ENCODE results near the gene PYHIN1.

Gene PYHIN1

DNA sequence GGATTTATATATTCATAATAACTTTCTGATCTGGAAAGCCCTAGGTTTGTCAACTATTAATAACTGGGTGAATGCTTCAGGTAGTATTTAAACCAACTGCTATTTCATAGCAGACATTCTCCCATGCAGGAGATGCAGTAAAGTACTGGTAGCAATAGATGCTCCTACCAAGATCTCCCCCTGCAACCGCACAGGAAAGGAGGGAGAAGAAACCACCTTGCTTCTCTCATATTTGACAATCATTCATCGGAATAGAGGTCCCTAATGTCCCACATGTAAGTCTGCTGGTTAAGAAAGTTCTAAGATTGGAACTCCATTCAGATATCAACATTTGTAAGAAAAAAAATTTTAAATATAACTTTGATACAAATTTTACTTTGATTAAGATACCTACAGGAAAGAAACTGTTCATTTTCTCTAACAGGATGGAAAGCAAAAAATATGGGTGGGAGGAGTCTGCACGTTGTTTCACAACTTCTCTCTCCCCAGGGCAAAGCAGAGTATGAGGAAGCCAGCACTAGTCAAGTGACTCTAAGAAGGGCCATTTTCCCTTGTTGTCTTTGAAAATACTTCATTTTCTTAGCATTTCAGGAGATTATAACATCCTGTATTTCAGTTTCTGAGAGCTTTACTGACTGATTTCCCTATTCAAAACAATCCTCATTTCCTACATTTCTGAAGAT is at the start of gene PYHIN1:
Gene PYHIN1 (plus strand): TSS at position 498 of the 683 bp plus-strand sequence. CDS start 5,359 bp downstream, outside the sequence.
- DNase-seq, result peak; percentile 19 to 22

GRCh38 chr1:158893654-158894053 is 37.7 kb upstream of the PYHIN1 start:
- DNase-seq, result no peak

GRCh38 chr1:158898722-158899121 is 32.6 kb upstream of the PYHIN1 start:
- no peak for DNase-seq

DNA sequence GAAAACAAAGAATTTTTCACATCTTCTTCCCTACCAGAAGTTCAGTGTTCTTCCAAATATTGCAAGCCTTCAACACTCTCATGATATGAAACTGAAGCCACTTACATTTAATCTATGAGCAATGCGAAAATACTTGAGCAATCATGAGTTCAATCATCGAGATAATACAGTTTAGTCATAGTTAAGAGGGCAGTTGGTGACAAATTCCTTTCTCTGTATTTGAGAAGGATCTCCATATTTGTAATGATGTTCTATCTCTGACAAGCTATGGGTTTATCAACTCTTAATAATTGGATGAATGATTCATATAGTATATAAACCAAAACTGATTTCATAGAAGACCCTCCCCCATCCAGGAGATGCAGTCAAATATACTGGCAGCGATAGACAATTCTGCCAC is 29.7 kb upstream of the PYHIN1 start:
- no peak for DNase-seq

GRCh38 chr1:158916085-158916484 is 15.3 kb upstream of the PYHIN1 start:
- DNase-seq, result no peak

- no peak for DNase-seq
Observed at GRCh38 chr1:158924677-158925076, 6.7 kb upstream of the PYHIN1 start.

DNA sequence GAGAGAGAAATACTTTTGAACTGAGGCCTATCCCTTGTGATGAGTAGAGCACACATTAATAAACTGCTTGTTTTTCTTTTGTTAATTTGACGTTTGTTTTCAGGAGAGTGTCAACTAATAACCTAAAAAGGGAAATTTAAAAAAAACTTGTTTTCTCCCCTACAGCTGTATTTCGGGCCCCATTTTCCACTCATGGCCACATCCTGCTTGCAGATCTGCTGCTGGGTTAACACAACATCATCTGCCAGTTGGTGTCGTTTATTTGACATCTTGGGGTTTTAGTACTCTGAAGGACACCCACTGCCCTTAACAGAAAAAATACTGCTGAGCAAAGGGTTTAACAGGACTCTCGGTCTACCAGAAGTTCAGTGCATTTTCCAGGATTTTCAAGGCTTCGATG is 848 bp upstream of the PYHIN1 start:
- DNase-seq, result peak; percentile 19 to 38

DNA sequence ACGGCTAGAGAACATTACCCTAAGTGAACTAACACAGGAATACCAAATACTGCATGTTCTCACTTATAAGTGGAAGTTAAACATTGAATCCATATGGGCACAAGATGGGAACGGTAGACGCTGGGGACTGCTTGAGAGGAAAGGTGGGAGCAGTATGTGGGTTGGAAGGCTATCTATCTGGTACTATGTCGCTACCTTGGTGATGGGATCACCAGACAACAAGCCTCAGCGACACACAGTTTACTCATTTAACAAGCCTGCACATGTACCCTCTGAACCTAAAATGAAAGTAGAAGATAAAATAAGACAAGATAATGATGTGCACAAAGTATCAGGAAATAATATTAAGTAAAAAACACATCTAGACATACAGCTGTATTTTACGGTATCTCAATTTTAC is 819 bp downstream of the PYHIN1 start:
- DNase-seq, result no peak

DNA sequence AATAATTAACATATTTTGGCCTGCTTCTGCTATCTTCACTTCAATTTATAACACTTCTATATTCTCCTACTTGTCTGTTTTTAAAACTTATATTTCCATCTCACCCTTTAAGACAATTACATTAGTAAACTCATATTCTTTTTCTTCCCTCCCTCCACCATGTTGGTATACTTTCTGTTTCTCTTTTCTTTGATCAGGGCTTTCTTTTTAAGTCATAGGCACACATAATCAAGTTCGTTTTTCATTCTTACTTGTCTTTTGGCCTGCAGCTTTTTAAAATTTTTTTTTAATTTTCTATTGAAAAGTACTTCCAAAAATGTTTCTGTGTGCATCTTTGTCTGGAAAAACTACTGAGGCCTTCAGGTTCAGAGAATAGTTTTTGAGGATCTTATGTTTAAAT is 2.3 kb downstream of the PYHIN1 start:
- no peak for DNase-seq

- DNase-seq, result no peak
Observed at GRCh38 chr1:158939180-158939579, 7.8 kb downstream of the PYHIN1 start.

GRCh38 chr1:158941317-158941716 is 10.0 kb downstream of the PYHIN1 start:
- no peak for DNase-seq

DNA sequence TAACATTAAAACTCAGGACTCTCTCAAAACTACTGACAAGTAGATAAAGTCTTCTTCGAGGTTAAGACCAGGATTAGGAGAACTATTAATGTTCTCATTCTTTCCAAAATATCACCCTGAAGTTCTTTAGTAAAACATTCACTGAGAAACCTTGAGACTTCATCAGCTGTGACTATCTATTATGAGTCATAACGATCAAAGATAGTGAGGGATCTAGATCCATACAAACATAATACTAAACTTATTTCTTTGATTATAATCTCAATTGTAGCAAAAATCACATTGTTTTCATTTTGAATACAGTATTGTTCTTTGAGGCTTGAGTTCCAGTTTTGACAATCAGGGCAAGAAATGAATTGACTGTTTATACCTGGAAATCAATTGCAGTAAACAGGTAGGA is 11.1 kb downstream of the PYHIN1 start:
- no peak for DNase-seq

DNA sequence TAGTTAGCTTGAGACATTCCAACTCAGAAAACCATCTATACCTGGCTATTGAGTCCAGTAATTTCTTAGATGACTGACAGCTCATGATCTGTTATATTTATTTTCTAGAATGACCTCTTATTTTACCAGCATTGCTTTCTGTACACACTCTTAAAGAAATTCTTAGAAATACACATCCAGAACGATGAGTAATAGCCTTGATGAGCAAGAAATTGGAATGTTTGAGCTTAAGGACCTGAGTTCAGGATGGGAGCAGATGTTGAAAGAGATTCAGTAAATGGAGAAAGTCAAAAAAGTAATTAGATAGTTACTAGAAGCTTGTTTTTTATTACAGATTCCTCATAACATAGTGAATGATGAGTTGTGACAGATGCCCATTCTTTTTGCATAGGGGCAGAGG is 11.7 kb downstream of the PYHIN1 start:
- DNase-seq, result no peak

- no peak for DNase-seq
Observed at GRCh38 chr1:158945061-158945460, 13.7 kb downstream of the PYHIN1 start.

GRCh38 chr1:158946785-158947184 is 15.4 kb downstream of the PYHIN1 start:
- no peak for DNase-seq

- no peak for DNase-seq
Observed at GRCh38 chr1:158951956-158952355, 20.6 kb downstream of the PYHIN1 start.

DNA sequence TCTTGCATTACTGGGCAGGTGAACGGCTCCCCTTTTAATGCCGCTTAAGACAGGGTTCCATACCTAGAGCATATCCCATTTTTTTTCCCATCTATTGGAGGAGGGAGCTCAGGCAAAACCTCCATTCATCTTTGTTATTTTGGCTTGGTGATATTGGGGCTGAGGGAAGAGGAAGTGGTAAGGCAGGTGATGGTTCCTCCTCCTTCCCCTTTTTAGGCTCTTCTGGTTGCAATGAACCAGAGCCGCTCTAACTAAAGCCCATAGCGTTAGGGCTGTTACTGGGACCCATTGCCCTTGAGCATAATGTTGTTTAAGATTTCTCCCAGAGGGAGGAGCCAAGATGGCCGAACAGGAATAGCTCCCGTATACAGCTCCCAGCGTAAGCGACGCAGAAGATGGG is 21.1 kb downstream of the PYHIN1 start:
- DNase-seq, result no peak

GRCh38 chr1:158961178-158961577 is 29.8 kb downstream of the PYHIN1 start:
- no peak for DNase-seq

DNA sequence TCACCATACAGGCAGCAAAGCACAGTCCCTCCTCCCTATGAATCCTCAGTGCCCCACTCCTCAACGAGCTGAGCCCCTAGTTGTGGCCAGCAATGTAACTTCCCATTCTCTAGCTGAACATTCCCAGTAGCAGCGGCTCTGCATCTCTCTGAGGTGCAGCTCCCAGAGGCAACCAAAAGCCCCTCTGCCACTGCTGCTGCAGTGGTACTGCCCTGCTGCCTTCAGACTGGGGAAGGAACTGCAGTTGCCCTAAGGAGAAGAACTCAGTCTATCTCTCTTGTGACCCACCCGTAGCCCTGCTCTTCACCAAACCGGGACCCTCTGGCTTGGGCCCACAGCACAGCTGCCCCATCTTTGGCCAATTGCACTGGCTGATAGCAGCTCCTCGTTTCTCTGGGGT is 31.6 kb downstream of the PYHIN1 start:
- no peak for DNase-seq

DNA sequence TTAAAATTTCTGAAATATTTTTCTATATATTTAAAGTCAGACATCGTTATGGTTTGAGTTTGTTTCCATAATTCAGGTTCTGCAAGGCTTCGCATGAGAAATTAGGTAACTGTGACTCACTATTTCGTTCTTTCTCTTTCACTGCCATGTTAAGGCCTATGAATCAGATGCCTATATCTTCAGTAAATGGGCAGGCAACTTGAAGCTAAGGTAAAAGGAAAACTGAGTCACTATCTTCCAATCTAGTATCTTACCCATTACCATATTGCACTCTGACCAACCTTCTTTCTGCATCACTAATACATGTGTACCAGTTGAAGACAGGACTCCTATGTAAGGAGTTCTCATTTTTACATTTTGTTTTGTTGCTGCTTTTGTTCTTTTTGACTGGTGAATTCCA is 37.8 kb downstream of the PYHIN1 start:
- DNase-seq, result no peak

DNA sequence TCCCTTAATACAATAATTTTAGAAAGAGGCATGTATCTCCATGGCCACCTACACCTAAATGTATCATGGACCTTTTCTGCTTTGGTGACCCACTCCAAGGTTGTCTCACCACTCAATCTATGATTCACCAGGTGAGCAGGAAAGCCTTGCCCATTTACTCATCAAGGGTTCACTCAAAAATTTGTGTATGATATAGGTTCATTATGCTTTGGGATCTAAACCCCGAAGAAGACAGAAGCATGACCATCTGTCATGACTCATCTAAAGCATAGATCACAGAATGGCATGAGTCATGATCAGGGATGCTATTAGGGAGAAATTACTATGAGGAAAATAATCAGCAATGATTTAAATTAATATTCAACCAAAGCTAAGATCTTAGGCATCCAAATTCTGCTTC is 38.5 kb downstream of the PYHIN1 start:
- DNase-seq, result peak; percentile 4 to 11

DNA sequence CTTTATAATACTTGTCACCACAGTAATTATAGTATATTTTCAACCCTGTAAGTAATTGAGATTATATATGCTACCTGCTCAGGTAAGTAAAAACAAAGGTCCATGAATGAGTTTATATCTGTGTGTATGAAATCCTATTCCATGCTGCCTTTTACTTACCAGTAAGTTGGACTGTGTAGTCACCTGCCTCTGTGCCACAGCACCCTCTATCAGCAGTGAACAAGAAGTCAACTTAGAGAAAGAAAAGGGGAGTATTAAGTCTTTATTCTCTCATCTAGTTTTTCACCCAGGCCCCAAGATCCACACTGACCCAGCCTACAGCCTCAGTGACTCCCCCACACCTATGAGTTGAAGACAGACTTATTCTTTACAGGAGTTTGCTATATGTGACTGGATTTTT is 41.5 kb downstream of the PYHIN1 start:
- DNase-seq, result no peak

DNA sequence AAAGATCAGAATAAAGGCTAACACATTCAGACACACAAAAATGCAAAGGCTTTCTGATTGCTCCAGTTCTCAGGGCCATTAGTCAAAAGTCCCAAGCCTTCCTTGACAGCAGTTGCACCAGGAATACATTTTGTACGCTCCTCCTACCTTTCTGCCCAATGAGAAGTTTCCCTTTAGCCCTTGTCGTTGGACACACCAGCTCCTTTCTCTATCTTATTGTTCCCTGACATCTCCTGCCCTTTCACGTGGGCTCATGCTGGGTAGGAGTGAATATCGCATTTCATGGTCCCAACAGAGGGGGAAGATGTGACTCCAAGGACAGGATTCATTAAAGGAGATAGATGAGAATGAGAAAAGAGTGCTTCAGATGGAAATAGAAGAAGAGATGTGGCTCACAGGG is 44.9 kb downstream of the PYHIN1 start:
- DNase-seq, result no peak

- no peak for DNase-seq
Observed at GRCh38 chr1:158978730-158979129, 47.4 kb downstream of the PYHIN1 start.

DNA sequence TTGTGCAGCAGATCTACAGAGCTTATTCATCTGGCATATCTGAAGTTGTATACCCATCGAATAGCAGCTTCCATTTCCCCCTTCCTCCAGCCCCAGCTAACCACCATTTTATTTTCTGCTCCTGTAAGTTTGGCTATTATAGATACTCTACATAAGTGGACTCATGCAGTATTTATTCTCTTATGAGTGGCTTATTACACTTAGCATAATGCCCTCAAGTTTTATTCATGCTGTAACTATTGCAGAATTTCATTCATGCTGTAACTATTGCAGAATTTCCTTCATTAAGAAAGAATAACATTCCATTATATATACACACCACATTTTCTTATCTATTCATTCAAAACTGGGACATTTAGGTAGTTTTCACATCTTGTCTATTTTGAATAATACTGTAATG is 47.9 kb downstream of the PYHIN1 start:
- DNase-seq, result no peak
